Thoracic aorta (tissue), 2 donors: Measurements from ENCODE around the gene PPP1R18. TPM values are rescaled to one million over a fixed set of nuclear protein-coding genes. Genes with fewer than 3 reads are reported as not detected.

Experiments used
- ATAC-seq: fragments of 150-250 bp; one replicate; pipeline ENCODE4 v1.8.0; 2017; ENCODE audit warnings: low read depth; ENCODE audit not compliant: insufficient number of reproducible peaks, low FRiP score
- DNase-seq: peaks from one replicate; pipeline ENCODE4 v3.0.0-alpha.2; 2020; ENCODE audit warnings: low spot score
- H3K27ac ChIP-seq, 2 donors: fragments of 200-600 bp; sonication (generic); 1 replicate in 1 of 2; 2 replicates in 1 of 2; pipeline ENCODE4 v1.5.1; 2016; ENCODE audit warnings: mild to moderate bottlenecking in 2 of 2, moderate library complexity in 2 of 2
- H3K27me3 ChIP-seq: fragments of 200-600 bp; sonication (generic); replicated peaks from 2 replicates; pipeline ENCODE4 v1.6.0; 2016; ENCODE audit warnings: mild to moderate bottlenecking; ENCODE audit not compliant: insufficient read depth
- H3K36me3 ChIP-seq: fragments of 200-600 bp; sonication (generic); one replicate; pipeline ENCODE4 v1.5.1; 2016
- H3K4me1 ChIP-seq, 2 donors: fragments of 200-600 bp; sonication (generic); 1 replicate in 1 of 2; 2 replicates in 1 of 2; pipeline versions ENCODE4 v1.5.1 to v1.6.0; 2016; ENCODE audit warnings: low read depth in 2 of 2, mild to moderate bottlenecking in 1 of 2; ENCODE audit not compliant: control insufficient read depth in 1 of 2
- H3K4me3 ChIP-seq: fragments of 200-600 bp; sonication (generic); 2 replicates; pipeline ENCODE4 v1.5.1; 2016; ENCODE audit warnings: mild to moderate bottlenecking
- H3K9me3 ChIP-seq: fragments of 200-600 bp; sonication (generic); 2 replicates; pipeline ENCODE4 v1.5.1; 2016
- CTCF ChIP-seq: fragments of 200-600 bp; sonication (generic); IDR thresholded peaks from one replicate; pipeline ENCODE4 v1.5.1; 2019; ENCODE audit warnings: antibody characterized with exemption
- total RNA-seq, 2 donors: library from RNA; depleted of rRNA; stranded (reverse); fragments of >200 nt; gene quantifications; one replicate each; pipeline versions ENCODE4 v1.1.0 to v1.2.3, GENCODE V29; 2016

PPP1R18 gene
- total RNA-seq, 2 donors from 2014 or later, result 65.7 to 88.2 TPM

GRCh38 chr6:30683980-30684338 lies 2.5 kb downstream of the PPP1R18 start:
- ATAC-seq, result no peak
- DNase-seq, result no peak
- H3K27ac ChIP-seq, result peak overlapping the region; percentile 100
- no peaks in the 10 kb centered on the region for H3K9me3 ChIP-seq
- peak overlapping the region; percentile 99 for H3K4me3 ChIP-seq
- H3K4me1 ChIP-seq, result peaks cover 38 to 53% of the 10 kb centered on the region in 2 donors
- H3K36me3 ChIP-seq, result peaks cover 12% of the 10 kb centered on the region
- TF ChIP-seq CTCF, result no peak
- H3K27me3 ChIP-seq, result no peaks in the 10 kb centered on the region

GRCh38 chr6:30683183-30683979 lies 3.1 kb downstream of the PPP1R18 start:
- Histone ChIP-seq H3K4me1 (peaks cover 32 to 53% of the 10 kb centered on the region in 2 donors), H3K36me3 (peaks cover 17% of the 10 kb centered on the region), H3K4me3 (peak overlapping the region; percentile 99), H3K9me3 (no peaks in the 10 kb centered on the region), H3K27ac (peak overlapping the region; percentile 100), H3K27me3 (no peaks in the 10 kb centered on the region)
- ATAC-seq (no peak), DNase-seq (no peak)
- TF ChIP-seq CTCF, result no peak

GRCh38 chr6:30682143-30683117 lies 4.0 kb downstream of the PPP1R18 start:
- peak; percentile 72 for DNase-seq
- Histone ChIP-seq H3K36me3 (peaks cover 24% of the 10 kb centered on the region), H3K9me3 (no peaks in the 10 kb centered on the region), H3K4me1 (peaks cover 26 to 50% of the 10 kb centered on the region in 2 donors), H3K27ac (peak overlapping the region; percentile 100), H3K27me3 (no peaks in the 10 kb centered on the region), H3K4me3 (peak overlapping the region; percentile 99)
- ATAC-seq, result peak; percentile 50
- TF ChIP-seq CTCF, result no peak

GRCh38 chr6:30681766-30682142 lies 4.7 kb downstream of the PPP1R18 start:
- Histone ChIP-seq H3K4me3 (peak overlapping the region; percentile 99), H3K9me3 (no peaks in the 10 kb centered on the region), H3K27me3 (no peaks in the 10 kb centered on the region), H3K27ac (peak overlapping the region; percentile 100), H3K4me1 (peaks cover 26 to 50% of the 10 kb centered on the region in 2 donors), H3K36me3 (peaks cover 31% of the 10 kb centered on the region)
- ATAC-seq (no peak), DNase-seq (no peak)
- no peak for TF ChIP-seq CTCF
